Measurements from ENCODE around the gene INPP5A.

Gene INPP5A

DNA sequence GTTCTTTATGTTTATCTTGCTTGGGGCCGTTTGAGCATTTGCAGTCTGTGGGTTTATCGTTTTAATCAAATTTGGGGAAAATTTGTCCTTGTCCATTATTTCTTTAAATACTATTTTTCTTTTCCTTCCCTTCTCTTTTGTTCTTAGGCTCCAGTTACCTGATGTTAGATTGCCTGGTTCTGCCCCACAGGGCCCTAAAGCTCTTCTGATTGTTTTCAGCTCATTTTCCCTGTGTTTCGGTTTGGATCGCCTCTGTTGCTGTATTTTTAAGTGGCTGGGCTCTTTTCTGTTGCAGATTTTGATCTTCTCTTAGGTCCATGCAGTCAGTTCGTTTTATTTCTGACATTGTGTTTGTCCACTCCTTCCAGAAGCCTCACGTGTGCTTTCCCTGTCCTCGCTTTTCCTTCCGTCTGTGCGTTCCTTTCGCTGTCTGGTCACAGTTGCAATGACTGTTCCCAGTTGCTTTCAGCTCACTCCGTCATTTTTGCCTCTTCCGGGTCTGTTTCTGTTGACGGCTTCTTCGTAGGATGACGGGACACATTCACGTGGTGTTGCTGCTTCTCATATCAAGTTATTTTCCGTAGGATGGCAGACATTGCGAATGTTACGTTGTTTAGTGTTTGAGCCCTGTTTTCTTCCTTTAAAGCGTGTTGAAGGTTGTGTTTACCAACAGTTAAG is 111.4 kb downstream of the INPP5A start:
- DNase-seq = no peak

DNA sequence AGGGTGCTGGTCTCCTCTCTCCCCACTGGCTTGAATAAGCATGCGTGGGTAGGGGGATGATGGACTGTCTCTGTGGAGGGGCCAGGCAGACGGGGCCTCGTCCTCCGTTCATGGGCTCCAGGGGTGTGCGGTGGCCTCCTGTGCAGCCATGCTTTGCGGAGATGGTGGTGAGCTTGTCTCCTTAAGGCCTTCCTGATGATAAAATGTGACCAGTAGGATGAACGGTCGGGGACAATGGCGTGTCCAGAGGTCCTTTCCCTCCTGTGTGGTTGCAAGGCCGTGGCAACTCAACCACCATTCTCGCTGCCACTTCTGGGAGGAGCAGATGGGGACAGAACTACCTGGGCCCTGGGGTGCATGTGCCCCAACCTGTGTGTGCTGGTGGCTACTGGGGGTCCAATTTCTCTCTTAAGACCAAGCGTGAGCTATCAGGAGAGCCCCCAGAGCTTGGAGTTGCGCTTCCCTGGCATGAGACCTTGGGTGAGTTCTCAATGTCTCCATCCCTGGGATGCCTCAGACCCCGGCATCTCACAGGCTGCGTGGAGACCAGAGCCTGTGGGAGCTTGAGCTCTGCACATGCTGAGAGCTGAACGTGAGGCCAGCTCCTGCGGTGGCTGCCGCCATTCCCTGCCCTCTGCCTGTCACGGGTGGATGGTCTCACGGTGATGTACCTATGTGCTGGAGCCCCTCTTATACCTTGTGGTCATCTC is 112.2 kb downstream of the INPP5A start:
- no peak for DNase-seq

DNA sequence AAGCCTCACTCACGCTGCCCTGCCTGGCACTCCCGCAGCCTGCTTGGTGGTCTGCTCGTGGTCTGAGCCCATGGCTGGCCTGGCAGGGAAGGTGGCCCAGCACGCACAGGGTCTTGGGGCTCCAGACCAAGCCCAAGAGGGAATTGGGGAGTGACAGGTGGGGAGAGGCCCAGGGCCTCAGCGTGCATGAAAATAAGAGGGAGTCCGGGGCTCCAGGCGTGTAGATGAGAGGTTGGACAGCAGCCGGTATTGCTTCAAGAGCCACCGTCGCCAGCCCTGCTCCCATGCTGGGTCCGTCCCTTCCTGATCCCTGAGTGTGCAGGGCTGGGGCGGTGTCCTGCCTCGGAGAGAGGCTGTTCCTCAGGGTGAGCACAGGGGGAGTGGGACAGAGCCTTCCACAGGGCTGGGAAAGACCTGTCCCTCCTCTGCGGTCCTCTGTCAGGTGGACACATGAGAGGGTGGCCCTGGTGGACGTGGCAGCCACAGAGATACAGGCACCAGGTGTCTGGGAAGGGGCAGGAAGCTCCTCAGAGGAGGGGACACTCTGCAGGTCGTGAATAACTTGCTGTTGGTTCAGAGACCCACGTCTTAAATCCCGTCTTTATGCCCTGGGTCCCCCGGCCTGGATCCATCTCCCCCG is 113.1 kb downstream of the INPP5A start:
- DNase-seq = no peak

DNA sequence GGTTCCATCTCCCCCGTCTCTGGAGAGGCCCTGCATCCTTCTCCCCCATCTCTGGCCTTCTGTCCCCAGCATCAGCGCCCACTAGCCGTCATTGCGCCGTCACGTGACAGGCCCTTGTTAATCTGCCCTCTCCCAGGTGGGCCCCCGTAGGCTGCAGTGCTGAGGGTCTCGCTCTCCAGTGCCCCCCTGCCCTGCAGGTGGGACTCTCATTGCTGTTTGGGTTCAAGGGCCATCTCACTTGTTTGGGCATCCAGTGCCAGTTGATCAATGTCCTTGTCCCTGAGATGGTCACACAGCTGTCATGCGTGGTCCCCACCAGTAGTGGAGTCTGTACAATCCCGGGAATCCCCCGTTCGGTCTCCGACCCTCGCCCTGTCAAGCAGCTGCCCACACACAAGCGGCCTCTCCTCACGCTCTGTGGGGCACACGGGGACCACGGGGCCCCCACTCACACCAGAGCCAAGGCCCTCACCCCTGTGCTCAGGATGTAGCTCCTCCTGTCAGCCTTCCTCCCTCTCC is 114.0 kb downstream of the INPP5A start:
- no peak for DNase-seq

DNA sequence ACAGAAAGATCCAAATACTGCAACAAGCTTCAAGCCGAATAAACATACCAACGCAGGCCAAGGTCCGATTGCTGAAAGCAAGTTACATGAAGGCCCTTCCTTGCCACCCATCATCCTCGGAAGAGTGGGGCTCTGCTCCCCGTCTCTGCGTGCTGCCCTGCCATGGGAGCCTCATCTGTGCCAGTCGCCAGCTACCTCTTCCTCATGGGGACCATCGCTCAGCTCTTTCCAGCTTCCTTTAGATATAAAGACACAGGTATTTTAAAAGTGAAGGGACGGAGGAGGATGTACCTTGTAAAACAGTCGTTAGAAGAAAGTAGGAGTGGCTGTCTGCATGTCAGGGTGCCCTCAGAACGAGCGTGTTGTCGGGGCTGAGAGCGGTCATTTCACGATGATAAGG is 114.9 kb downstream of the INPP5A start:
- DNase-seq = no peak

DNA sequence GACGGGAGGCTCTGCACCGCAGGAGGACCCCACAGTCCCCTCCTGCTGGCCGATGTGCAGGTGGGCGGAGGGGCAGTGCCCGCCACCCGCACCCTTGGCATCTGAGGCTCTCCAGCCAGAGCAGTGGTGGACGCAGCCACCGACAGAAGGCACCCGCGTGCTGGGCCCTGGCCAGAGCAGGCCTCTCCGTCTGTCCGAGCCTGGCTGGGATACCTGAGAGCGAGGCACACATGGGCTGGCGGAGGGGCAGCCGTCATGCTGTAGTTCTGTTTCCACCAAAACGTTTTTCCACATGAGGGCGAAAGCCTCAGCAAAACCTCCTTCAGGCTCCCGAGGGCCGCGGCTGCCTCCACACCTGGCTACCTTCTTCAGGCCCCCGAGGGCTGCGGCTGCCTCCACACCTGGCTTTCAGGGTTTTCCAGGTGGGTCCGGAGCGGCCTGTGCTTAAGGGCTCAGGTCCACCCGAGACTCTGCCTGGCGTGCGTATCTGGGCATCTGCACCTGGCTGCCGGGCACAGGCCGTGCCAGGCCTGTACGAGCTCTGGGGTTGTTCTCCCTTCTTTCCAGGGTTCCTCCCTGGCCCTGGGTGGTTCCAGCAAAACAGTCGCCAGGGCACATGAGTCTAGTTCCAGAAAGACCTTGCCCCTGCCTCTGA is 115.5 kb downstream of the INPP5A start:
- DNase-seq = no peak

DNA sequence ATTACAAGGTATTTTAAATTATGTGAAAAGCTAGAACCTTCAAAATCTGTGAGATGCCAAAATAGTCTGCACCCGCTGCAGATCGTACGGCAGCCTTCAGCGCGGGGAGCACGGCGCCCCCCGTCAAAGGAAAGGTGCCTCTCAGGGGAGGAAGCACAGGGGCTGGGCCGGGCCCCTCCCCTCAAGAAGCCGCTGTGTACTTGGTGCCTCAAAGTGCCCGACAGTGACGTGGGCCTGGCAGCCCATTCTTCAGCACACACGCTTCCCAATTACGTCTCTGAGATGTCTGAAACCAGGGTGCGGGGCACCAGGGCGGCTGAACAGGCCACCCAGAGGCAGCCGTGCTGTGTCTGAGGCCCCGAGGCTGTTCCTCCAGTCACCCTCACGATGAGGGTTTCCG is 116.1 kb downstream of the INPP5A start:
- no peak for DNase-seq

DNA sequence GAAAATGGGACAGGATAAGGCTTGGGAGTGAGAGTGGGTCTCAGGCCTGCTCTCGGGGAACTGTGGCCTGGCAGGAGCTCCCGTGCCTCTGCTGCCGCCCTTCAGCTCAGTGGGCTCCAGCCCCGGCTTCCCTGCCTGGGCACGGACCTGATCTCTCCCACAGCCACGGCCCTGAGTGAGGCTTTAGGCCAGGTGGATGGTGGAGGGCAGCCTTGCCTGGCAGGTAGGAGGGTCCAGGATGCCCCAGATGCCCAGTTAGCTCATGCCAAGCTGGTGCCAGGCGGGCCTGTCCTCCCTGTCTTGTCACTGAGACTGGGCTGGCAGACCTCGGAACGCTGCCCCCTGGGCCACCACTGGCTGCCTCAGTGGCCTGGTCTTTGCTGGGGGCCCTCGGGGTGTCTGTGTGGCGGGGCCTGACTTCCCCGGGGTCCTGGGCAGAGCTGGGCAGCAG is 116.6 kb downstream of the INPP5A start:
- DNase-seq = no peak

DNA sequence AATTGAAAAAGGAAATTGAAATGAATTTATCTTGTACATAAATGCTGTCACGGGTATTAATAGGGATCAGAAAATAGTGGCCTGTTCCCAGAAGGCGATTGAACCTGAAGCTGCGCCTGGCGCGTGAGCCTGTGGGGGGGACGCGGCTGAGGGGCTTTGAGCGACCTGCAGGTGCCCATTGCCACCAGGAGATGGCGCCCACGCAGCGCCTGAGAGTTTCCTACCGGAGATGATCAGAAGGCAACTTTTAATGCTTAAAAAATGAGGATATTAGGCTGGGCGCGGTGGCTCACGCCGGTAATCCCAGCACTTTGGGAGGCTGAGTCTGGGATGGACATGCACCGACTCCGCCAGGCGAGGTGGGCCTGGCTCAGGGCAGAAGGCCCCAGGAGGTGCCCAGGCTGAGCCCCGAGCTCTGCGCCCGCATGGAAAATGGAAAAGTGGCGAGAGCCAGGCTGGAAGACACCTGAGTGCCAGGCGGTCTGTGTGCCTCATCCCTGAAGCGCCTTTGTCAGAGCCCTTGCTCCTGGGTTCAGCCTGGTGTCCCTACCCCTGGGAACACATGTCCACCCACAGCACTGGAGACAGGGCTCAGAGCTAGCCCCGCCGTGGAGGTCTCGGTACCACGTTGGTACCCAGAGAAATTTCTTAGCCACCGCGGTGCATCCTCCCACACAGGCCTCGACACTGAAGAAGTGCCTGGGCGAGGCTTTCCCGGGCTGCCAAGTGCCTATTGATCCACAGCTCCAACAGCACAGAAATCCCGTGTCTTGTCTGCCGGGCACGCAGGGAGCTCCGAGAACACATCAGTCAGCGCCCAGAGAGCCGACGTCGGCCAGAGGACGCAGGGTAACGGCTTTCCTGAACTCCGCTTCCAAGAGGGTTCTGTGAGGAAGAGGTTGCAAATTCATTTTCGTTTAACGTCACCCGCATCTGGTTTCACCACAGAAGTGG is 117.4 kb downstream of the INPP5A start:
- peak; percentile 82 for DNase-seq

DNA sequence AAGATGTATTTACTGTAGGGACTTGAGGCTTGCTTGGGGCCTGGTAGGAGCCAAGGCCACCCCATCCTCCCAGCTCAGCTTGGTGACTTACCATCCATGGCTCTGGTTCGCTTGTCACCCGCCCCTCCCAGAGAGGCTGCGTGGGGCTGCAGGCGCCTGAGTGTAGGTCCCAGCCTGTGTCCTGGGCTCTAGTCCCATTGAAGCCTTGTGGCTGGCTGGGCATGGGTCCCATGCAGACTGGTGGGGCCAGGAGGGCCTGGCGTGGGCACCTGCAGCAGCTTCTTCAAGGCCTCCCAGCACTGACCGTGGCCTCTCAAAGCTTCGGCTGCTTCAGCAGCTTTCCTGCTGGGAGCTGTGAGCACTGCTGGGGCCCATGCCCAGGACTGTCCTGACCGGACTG is 118.1 kb downstream of the INPP5A start:
- DNase-seq = no peak

DNA sequence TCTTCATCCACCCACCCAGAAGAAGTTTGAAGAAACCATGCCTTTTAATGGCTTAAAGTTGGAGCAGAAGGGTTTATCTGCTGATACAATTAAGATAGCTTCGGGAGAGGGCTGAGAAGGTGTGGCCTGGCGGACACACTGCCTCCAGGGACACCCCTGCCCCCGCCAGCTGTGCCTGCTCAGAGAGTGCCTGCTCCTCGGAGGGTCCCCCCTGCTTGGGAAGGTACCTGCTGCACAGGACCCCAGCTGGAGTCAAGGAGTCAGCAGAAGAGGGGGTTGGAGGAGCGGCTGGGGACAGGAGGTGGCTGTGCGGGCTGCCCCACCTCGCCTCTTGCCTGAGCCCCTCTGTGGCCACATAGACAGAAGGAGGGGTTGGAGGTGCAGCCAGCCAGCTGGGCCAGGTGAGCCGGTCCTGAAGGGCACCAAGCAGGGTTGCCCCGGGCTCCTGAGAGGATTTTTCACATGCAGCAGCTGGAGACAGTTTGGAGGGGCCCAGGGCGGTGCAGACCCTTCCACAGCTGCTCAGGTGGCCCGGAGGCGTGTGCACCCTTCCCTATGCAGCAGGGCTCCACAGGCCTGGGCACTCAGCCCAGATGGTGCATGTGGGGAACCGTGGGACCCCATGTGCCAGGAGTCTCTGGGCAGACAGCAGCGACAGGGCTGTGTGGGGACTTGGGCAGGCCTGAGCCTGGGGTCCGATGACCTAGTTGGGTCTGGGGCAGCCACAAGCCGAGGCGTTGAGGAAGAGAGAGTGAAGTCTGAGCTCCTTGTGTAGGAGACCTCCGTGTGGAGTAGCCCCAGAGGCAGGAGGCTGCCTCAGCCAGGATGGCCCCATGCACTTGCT is 118.9 kb downstream of the INPP5A start:
- no peak for DNase-seq

DNA sequence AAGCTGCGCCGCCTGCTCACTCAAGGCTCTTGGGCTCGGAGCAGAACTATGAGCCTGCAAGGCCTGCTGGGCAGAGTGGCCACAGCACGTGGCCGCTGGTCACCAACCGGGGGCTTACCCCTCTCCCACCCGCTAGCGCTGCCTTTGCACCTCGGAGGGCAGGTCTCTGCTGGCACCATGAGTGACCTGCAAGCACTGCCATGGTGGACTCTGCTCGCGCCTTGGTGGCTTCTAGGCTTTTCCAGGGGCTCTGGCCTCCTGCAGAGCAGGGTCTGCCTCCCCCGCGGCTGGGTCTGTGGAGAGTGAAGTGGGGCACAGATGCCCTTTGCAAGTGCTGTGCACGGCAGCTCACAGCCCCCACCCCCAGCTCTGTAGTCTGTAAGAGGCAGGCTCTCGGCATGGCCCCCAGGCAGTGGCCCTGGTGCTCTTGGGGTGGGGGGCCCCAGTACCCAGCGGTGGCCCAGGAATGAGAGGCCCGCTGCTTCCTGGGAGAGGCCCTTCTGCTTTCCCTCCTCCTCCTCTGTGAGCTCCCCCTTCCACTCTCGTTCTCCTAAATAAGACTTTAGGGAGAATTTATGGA is 119.6 kb downstream of the INPP5A start:
- DNase-seq = no peak

DNA sequence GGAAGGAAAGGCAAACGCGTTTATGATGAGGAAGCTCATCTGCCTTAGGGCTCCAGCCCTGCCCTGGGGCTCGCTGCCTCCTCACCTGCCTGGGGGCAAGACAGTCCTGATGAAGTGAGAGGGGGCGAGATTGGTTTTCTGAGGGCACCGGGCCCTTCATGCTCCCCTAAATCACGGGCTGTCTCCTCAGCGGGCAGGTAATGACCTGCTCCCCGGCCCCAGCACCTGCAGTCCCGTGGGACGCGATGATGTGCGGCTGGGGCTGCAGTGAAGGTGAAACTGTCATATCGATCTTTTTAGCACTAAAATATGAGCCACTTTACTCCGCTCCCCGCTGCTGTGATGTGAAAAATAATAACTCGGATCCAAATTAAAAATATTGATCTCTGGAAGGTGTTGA is 120.2 kb downstream of the INPP5A start:
- DNase-seq = no peak

DNA sequence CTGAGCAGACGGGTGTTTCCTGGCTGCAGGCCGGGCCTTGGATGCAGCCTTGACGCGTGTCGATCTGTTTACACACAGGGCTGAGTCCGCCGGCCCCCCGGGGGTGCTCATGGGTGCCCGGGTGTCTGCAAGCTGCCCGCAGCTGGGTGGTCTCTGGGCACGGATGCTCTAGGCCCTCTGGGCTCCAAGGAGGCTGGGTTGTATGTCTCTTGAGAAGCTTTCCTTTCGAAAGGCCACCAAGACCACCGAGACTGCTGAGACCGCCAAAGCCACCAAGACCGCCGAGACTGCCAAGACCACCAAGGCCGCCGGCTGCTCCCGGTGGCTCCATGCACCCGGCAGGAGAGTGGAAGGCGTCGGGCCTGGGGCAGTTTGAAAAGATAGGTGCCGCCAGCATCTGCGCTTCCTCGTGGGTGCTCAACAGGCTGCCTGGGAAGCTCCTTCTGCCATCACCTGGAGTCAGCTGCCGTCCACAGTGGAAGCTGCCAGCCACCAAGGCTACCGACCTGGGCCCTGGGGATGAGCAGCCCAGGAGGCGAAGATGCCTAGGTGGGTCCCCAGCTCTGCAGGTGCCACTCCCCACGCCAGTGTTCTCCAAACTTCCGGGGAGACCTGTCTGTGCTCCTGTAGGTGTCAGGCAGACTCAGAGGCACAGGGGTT is 121.1 kb downstream of the INPP5A start:
- DNase-seq = no peak

DNA sequence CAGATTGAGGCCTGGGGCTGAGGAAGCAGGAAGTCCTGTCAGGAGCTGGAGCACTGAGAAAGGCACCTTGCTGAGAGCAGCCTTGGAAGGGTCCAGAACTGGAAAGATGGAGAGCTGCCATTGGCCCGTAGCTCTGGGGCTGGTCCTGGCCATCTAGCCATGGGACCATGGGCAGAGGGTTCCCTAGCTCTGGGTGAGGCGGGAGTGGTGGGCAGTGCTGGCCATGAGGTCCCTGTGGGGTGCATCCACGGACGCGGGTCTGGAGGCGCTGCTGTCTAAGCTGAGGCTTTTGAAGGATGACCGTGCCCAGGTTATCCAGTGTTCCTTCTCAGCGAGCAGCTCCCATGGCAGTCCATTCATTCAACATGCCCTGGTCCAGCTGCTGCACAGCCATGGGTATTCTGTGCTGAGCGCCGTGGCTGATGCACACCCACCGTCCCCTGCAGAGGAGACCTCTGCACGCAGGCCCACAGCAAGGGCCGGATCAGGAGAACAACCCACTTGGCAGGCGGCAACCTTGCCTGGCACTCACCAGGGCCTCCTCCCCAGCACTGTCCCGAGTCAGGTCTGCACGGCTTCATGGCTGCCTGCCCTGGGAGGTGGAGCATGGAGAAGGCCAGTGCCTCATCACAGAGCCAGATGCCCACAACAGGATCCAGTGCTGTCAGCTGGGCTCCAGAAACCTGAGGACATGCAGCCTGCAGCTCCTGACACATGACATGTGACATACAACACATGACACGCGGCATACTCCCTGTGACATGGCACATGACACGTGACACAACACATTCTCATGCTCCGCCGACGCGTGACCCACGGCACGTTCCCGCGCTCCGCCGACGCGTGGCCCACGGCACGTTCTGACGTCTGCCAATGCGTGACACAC is 121.9 kb downstream of the INPP5A start:
- no peak for DNase-seq

DNA sequence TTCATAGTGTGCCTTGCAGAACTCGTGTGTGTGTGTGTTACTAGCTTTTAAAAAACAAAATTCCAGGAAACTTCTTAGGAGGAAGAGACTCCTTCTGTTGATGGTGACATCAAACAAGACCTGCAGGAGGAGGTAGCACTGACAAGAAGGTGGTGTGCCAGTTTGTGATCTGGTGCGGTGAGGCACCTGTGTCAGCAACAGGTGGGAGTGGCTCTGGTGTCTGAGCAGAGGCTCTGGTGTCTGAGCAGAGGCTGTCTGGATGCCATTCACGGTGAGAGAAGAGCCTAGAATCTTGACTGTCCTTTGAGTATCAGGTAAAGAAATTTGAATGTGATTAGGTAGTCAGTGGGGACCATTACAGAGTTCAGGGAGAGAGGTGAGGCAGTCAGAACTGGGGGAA is 122.8 kb downstream of the INPP5A start:
- DNase-seq = no peak

DNA sequence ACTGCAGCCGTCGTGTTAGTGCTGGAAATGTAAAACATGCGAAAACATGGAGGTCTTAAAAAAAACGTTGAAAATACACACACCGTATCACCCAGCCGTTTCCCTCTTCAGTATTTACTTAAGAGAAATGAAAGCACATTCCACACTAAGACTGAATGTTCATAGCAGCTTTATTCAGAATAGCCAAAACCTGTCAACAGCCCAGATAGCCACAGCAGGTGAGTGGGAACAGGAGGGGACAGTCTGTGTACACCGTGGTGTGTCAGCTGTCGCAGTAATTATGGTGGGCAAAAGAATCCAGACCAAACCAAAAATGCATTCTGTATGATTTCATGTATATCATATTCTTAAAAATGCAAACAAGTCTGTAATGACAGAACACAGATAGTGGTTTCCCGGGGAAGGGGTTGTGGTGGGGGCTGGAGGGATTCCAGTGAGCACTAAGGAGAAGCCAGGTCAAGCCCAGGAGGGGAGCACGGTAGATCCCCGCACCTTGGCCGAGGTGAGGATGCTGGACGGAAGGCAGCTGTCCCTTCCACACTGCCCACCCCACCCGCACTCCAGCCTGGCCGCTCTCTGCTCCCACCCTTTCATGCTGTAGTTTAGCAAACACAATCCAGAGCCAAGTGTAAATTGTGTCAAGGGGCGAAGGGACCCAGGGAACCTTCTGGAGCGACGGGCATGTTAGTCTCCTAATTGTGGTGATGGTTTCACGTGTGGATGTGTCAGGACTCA is 124.8 kb downstream of the INPP5A start:
- no peak for DNase-seq

DNA sequence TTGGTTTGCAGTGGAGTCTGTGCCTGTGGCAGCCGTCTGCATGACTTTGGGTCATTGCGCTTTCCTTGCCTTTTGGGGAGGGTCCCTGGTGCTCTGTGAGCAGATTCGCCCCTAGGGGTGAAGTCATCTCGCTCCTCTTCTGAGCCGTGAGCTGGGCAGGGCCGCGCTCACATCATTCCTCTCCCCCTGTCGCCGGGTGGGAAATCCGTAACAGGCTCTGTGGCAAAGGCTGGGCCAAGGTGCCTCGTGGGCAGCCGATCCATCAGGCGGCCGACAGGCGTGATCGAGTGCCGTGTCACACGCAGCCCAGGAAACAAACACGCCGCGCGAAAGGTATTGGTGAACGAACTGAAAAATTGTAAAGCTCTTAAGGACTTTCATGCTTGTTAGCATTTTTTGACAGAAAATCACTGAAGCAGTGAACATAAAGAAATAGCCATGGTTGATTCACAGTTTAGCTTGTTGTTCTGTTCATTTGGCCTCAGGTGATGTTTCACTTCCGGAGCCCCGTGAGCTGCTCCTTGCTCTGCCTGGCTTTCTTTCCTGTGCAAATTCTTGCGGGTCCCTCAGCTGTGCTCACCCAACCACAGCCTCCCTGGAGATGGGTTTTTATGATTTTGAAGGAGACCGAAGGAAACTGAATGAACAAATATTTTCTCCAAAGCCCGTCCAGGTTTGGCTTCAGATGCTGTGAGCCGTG is 126.2 kb downstream of the INPP5A start:
- no peak for DNase-seq
